Spleen (tissue), 11 donors: ENCODE data around the gene SLC35F3. TPM values are rescaled to one million over a fixed set of nuclear protein-coding genes. Genes with fewer than 3 reads are reported as not detected.

Experiments used
- DNase-seq: peaks from one replicate; pipeline ENCODE4 v3.0.0-alpha.2; 2020
- H3K27ac ChIP-seq, 8 donors: fragments of 200-600 bp; sonication (generic) in 7 of 8; 1 replicate in 4 of 8; 2 replicates in 4 of 8; pipeline versions ENCODE4 v1.5.0 to v1.8.0; 2016 to 2021; ENCODE audit warnings: inconsistent platforms in 4 of 8, mild to moderate bottlenecking in 4 of 8, moderate library complexity in 1 of 8
- H3K27me3 ChIP-seq, 7 donors: fragments of 200-600 bp; sonication (generic) in 6 of 7; replicated peaks in 1 of 7; 1 replicate in 4 of 7; 2 replicates in 3 of 7; pipeline versions ENCODE4 v1.5.0 to v1.8.0; 2016 to 2021; ENCODE audit warnings: inconsistent platforms in 3 of 7, mild to moderate bottlenecking in 1 of 7
- H3K36me3 ChIP-seq, 6 donors: fragments of 200-600 bp; sonication (generic) in 5 of 6; 1 replicate in 4 of 6; 2 replicates in 2 of 6; pipeline versions ENCODE4 v1.5.0 to v1.8.0; 2016 to 2021; ENCODE audit warnings: inconsistent platforms in 2 of 6
- H3K4me1 ChIP-seq, 6 donors: fragments of 200-600 bp; sonication (generic) in 5 of 6; 1 replicate in 3 of 6; 2 replicates in 3 of 6; pipeline versions ENCODE4 v1.5.0 to v1.8.0; 2016 to 2021; ENCODE audit warnings: inconsistent platforms in 3 of 6
- H3K4me3 ChIP-seq, 8 donors: fragments of 200-600 bp; sonication (generic) in 7 of 8; 1 replicate in 4 of 8; 2 replicates in 4 of 8; pipeline versions ENCODE4 v1.5.0 to v1.8.0; 2016 to 2021; ENCODE audit warnings: inconsistent platforms in 4 of 8, mild to moderate bottlenecking in 4 of 8, moderate library complexity in 2 of 8
- H3K9me3 ChIP-seq, 8 donors: fragments of 200-600 bp; sonication (generic) in 7 of 8; 1 replicate in 4 of 8; 2 replicates in 4 of 8; pipeline versions ENCODE4 v1.5.0 to v1.8.0; 2016 to 2021; ENCODE audit warnings: inconsistent platforms in 4 of 8
- CTCF ChIP-seq, 11 experiments: fragments of 200-600 bp in 7 of 11; fragments of 450-650 bp in 4 of 11; sonication (generic) in 4 of 11; IDR thresholded peaks in 8 of 11; conservative IDR thresholded peaks in 3 of 11; 1 replicate in 7 of 11; 2 replicates in 4 of 11; pipeline versions ENCODE4 v1.4.0 to v1.8.0; 2016 to 2021; ENCODE audit warnings: antibody characterized with exemption in 11 of 11, inconsistent platforms in 4 of 11, mild to moderate bottlenecking in 1 of 11
- POLR2A ChIP-seq, 3 donors: fragments of 450-650 bp; IDR thresholded peaks; one replicate each; pipeline ENCODE4 v1.5.1; 2017; ENCODE audit warnings: antibody characterized with exemption in 3 of 3, mild to moderate bottlenecking in 1 of 3
- POLR2AphosphoS5 ChIP-seq, 3 donors: sonication (generic); formaldehyde crosslinking; IDR thresholded peaks; one replicate each; pipeline ENCODE4 v1.5.1; 2017; ENCODE audit warnings: antibody characterized with exemption in 3 of 3
- WGBS, 5 donors: extraction: QIAGEN DNeasy Blood & Tissue Kit in 3 of 5; methylation state at CpG; one replicate each; pipeline versions ENCODE4 v1.1.5 to v1.1.7; 2013 to 2018; 5-methylcytosine and 5-hydroxymethylcytosine counted together
- intact Hi-C: fragments of 100-400 bp; cut with DNase I; formaldehyde crosslinking; loops from one replicate; pipeline ENCODE4 v1.15.0; 2023; ENCODE audit warnings: low total_unique reads
- polyA plus RNA-seq, 3 donors: library from polyadenylated mRNA; stranded (reverse); fragments of 200-250 nt; gene quantifications; one replicate each; pipeline ENCODE4 v1.2.1, GENCODE V29; 2013
- total RNA-seq, 7 donors: library from RNA; depleted of rRNA in 3 of 7; stranded (reverse); fragments of >200 nt in 3 of 7; fragmentation: NEBNext Ultra II Directional in 4 of 7; extraction: Animal tissue kit (Norgen Biotek cat#: 25700) in 4 of 7; gene quantifications; one replicate each; pipeline versions ENCODE4 v1.1.0 to v1.2.1, GENCODE V29; 2016 to 2021
- donor health status: healthy with polysubstance abuse.
- donor health status: DM: no; HTN: no; CAD: no; lungs with moderate emphysema.
- donor health status: DM: no; HTN: no; CAD: no.
- donor health status: Bipolar disorder and iron deficiency.
- donor health status: healthy.
- donor health status: DM: no; HTN: no; CAD: no.
- donor health status: DM: yes; HTN: yes; CAD: no.

SLC35F3 gene
- total and polyA plus RNA-seq, 10 donors: 0.03 to 0.44 (median 0.11) TPM; not detected in 5

DNA sequence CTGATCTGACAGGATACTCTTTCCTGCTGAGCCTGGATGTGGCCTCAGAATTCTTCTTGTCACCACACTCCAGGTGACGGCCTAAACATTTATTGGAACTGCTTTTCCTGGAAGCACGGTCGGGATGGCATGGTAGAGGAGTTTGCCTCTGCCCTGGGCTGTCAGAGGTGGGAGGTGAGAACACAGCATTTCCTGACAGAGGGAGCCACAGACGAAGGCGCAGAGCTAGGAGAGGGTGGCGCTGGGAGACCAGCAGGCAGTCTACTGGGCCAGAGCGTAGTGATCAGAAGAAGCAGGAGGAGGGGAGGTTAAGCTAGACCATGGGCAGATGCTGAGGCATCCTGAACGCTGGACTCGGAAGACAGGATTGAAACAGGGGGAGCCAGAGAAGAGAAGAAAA lies 315.2 kb downstream of the SLC35F3 start:
- intact Hi-C loops: no loop called here
- 80 to 88% (median 84%) methylated on average over 9 of the region's 9 CpGs for WGBS, 5 donors
- Histone ChIP-seq H3K36me3 (no peaks in the 10 kb centered on the region), H3K27me3 (peaks cover 0 to 45% (median 10%) of the 10 kb centered on the region in 7 donors), H3K4me3 (no peak overlapping the region), H3K4me1 (peaks cover 0 to 8% (median 4%) of the 10 kb centered on the region in 6 donors), H3K27ac (no peak overlapping the region), H3K9me3 (no peaks in the 10 kb centered on the region)
- no peak for DNase-seq
- TF ChIP-seq CTCF (IDR thresholded peaks at IDR 0.05 in 8 of 11, conservative IDR thresholded peaks at IDR 0.05 in 3 of 11) (no peak), POLR2A (IDR thresholded peaks at IDR 0.05) (no peak), POLR2AphosphoS5 (IDR thresholded peaks at IDR 0.05) (no peak)

DNA sequence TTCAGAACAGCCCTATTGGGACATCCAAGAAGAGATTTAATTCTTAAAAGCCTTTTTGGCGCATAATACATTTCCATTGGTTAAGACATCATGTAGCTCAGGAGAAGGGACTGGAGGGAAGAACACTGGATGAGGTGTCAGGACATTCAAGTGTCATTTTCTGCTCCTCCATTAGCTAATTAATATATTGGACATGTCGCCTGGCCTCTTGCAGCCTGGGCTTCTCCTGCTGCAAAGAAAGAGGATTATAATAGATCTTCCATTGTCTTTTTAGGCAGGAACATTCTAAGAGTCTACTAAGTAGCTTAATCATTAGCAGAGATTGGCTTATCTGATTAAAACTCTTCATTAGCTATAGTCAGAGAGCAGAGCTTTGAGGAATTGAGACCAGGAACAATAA lies 317.1 kb downstream of the SLC35F3 start:
- Histone ChIP-seq H3K9me3 (no peaks in the 10 kb centered on the region), H3K4me3 (no peak overlapping the region), H3K27ac (no peak overlapping the region), H3K36me3 (no peaks in the 10 kb centered on the region), H3K4me1 (no peaks in the 10 kb centered on the region), H3K27me3 (peaks cover 0 to 29% (median 0%) of the 10 kb centered on the region in 7 donors)
- no peak for TF ChIP-seq CTCF (IDR thresholded peaks at IDR 0.05 in 8 of 11, conservative IDR thresholded peaks at IDR 0.05 in 3 of 11)
- no peak for TF ChIP-seq POLR2AphosphoS5 (IDR thresholded peaks at IDR 0.05)
- no peak for TF ChIP-seq POLR2A (IDR thresholded peaks at IDR 0.05)
- intact Hi-C loops: no loop called here
- no peak for DNase-seq
- 86 to 97% (median 91%) methylated on average over 2 of the region's 2 CpGs for WGBS, 5 donors

GRCh38 chr1:234222561-234223280 lies 318.2 kb downstream of the SLC35F3 start:
- Histone ChIP-seq H3K9me3 (no peaks in the 10 kb centered on the region), H3K36me3 (no peaks in the 10 kb centered on the region), H3K4me1 (no peaks in the 10 kb centered on the region), H3K27ac (no peak overlapping the region), H3K4me3 (no peak overlapping the region), H3K27me3 (peaks cover 0 to 26% (median 0%) of the 10 kb centered on the region in 7 donors)
- DNase-seq: no peak
- TF ChIP-seq POLR2AphosphoS5 (IDR thresholded peaks at IDR 0.05): no peak
- TF ChIP-seq CTCF (IDR thresholded peaks at IDR 0.05 in 8 of 11, conservative IDR thresholded peaks at IDR 0.05 in 3 of 11): no peak
- no peak for TF ChIP-seq POLR2A (IDR thresholded peaks at IDR 0.05)
- WGBS, 5 donors: 80 to 84% (median 82%) methylated on average over 6 of the region's 6 CpGs
- intact Hi-C loops: no loop called here

DNA sequence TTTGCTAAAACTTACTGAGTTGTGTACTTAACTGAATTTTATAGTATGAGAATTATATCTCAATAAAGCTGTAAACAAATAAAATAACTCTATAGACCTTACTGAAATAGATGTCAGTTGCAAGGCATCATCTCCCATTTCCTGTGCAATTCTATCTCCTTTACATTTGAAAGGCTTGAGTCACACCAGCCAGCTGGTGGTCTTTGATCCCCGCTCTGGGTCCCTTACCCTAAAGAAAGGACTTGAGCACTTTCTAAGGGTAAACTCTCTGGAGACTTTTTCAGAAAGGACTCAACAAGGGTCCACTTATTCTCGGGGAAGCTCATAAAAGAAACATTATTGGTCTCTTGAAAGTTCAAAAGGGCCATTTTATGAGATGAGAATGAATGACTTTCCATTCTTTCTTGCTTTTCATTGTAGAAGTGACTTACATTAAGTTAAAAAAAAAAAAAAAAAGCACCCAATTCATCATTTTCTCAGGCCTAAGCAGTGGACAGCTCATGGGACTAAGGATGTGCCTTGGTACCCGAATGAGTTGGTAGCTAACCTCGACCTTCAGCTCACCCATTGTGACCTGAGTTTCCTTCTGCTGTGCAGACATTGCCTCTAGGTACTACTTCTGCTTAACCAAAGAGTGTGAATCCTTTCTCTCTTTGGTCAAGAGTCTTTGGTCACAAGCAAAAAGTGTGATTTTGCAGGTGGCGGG lies 321.8 kb downstream of the SLC35F3 start:
- H3K9me3 ChIP-seq: no peaks in the 10 kb centered on the region
- DNase-seq: no peak
- no peak overlapping the region for H3K27ac ChIP-seq
- no peak overlapping the region for H3K4me3 ChIP-seq
- peaks cover 0 to 43% (median 9%) of the 10 kb centered on the region in 7 donors for H3K27me3 ChIP-seq
- no peaks in the 10 kb centered on the region for H3K36me3 ChIP-seq
- WGBS, 5 donors: 64 to 77% (median 74%) methylated on average over 5 of the region's 5 CpGs
- TF ChIP-seq POLR2A (IDR thresholded peaks at IDR 0.05) (no peak), POLR2AphosphoS5 (IDR thresholded peaks at IDR 0.05) (no peak), CTCF (IDR thresholded peaks at IDR 0.05 in 8 of 11, conservative IDR thresholded peaks at IDR 0.05 in 3 of 11) (no peak)
- H3K4me1 ChIP-seq: peaks cover 0 to 14% (median 0%) of the 10 kb centered on the region in 6 donors
- intact Hi-C loops: no loop called here
